SK-N-SH (cell line): Measurements from ENCODE around the gene SEMA4D. TPM values are rescaled to one million over a fixed set of nuclear protein-coding genes. Genes with fewer than 3 reads are reported as not detected.

Experiments used
- CTCF ChIA-PET: fragments of 300-600, 350-600 bp; formaldehyde crosslinking; extraction: SDS; loops from one replicate; lab custom pipeline; 2021; lab: Yijun Ruan, JAX
- POLR2A ChIA-PET: fragments of 350-600 bp; sonication (Branson Sonifier 250); formaldehyde crosslinking; extraction: SDS; loops from one replicate; lab custom pipeline; 2020; ENCODE audit warnings: antibody characterized with exemption, inconsistent platforms; lab: Yijun Ruan, JAX
- DNase-seq: peaks from one replicate; pipeline ENCODE4 v3.0.0; 2012
- H2AFZ ChIP-seq: fragments of 200-600 bp; sonication (generic); 2 replicates; pipeline ENCODE4 v1.8.1; 2016; ENCODE audit warnings: antibody characterized with exemption, mild to moderate bottlenecking, low read depth
- H3F3A ChIP-seq: fragments of 200-600 bp; sonication (generic); replicated peaks from 2 replicates; pipeline ENCODE3; 2016; ENCODE audit warnings: antibody characterized with exemption, mild to moderate bottlenecking; ENCODE audit not compliant: insufficient read depth
- H3K27ac ChIP-seq, 2 experiments: fragments of 200-500 bp in 1 of 2; fragments of 200-600 bp in 1 of 2; sonication (Bioruptor generic) in 1 of 2; sonication (generic), shearing (Covaris generic) in 1 of 2; 2 replicates each; pipeline versions ENCODE4 v1.5.1 to v1.6.1; 2014 to 2016; ENCODE audit warnings: low read depth in 2 of 2, inconsistent platforms in 1 of 2, low read length in 1 of 2, mild to moderate bottlenecking in 1 of 2, mixed read lengths in 1 of 2
- H3K27me3 ChIP-seq: fragments of 200-600 bp; sonication (generic), shearing (Covaris generic); 2 replicates; pipeline ENCODE4 v1.6.1; 2016; ENCODE audit warnings: mixed run types; ENCODE audit not compliant: insufficient read depth
- H3K36me3 ChIP-seq, 2 experiments: fragments of 200-500 bp in 1 of 2; fragments of 200-600 bp in 1 of 2; sonication (Bioruptor generic) in 1 of 2; sonication (generic) in 1 of 2; replicated peaks in 1 of 2; 2 replicates each; pipeline versions ENCODE3 to v1.5.1; 2014 to 2016; ENCODE audit warnings: low read length in 1 of 2, mild to moderate bottlenecking in 1 of 2; ENCODE audit not compliant: insufficient read depth in 2 of 2, control insufficient read depth in 1 of 2
- H3K4me1 ChIP-seq, 2 experiments: fragments of 200-500 bp in 1 of 2; fragments of 200-600 bp in 1 of 2; sonication (Bioruptor generic) in 1 of 2; sonication (generic), shearing (Covaris generic) in 1 of 2; 2 replicates each; pipeline versions ENCODE4 v1.5.1 to v1.6.1; 2014 to 2016; ENCODE audit warnings: low read depth in 1 of 2, low read length in 1 of 2, mixed run types in 1 of 2; ENCODE audit not compliant: insufficient read depth in 2 of 2, control insufficient read depth in 1 of 2
- H3K4me2 ChIP-seq: fragments of 200-600 bp; sonication (generic), shearing (Covaris generic); 2 replicates; pipeline ENCODE4 v1.6.1; 2017; ENCODE audit warnings: mixed run types
- H3K4me3 ChIP-seq, 2 experiments: fragments of 200-500 bp in 1 of 2; fragments of 200-600 bp in 1 of 2; sonication (Bioruptor generic) in 1 of 2; sonication (generic), shearing (Covaris generic) in 1 of 2; 2 replicates each; pipeline versions ENCODE4 v1.5.1 to v1.8.1; 2014 to 2016; ENCODE audit warnings: low read depth in 2 of 2, inconsistent platforms in 1 of 2, low read length in 1 of 2, mild to moderate bottlenecking in 1 of 2, mixed read lengths in 1 of 2, moderate library complexity in 1 of 2
- H3K79me2 ChIP-seq: fragments of 200-600 bp; sonication (generic); 2 replicates; pipeline ENCODE4 v1.8.1; 2017; ENCODE audit warnings: mild to moderate bottlenecking; ENCODE audit not compliant: insufficient read depth
- H3K9ac ChIP-seq: fragments of 200-600 bp; sonication (generic); 2 replicates; pipeline ENCODE4 v1.6.1; 2017; ENCODE audit warnings: mixed run types
- H3K9me2 ChIP-seq: fragments of 200-600 bp; sonication (generic); 2 replicates; pipeline ENCODE4 v1.6.1; 2017; ENCODE audit warnings: mixed run types
- H3K9me3 ChIP-seq: fragments of 200-600 bp; sonication (generic); 2 replicates; pipeline ENCODE4 v1.6.1; 2017; ENCODE audit warnings: mixed run types, mild to moderate bottlenecking, moderate library complexity
- H4K20me1 ChIP-seq: fragments of 200-600 bp; sonication (generic); 2 replicates; pipeline ENCODE4 v1.6.1; 2017; ENCODE audit warnings: mild to moderate bottlenecking, mixed run types; ENCODE audit not compliant: insufficient read depth
- ELF1 ChIP-seq: IDR thresholded peaks from 2 replicates; pipeline ENCODE4 v1.4.0; 2012
- EP300 ChIP-seq, 2 experiments: IDR thresholded peaks; 2 replicates each; pipeline versions ENCODE4 v1.4.0 to v1.6.1; 2012; ENCODE audit warnings: borderline replicate concordance in 1 of 2, low read depth in 1 of 2, low read length in 1 of 2
- GATA2 ChIP-seq: sonication (generic); formaldehyde crosslinking; IDR thresholded peaks from 2 replicates; pipeline ENCODE4 v1.5.0; 2020; ENCODE audit warnings: mild to moderate bottlenecking, missing genetic modification reagents
- MEF2A ChIP-seq: IDR thresholded peaks from 2 replicates; pipeline ENCODE4 v1.4.0; 2012; ENCODE audit warnings: low read depth, borderline replicate concordance
- MXI1 ChIP-seq: IDR thresholded peaks from 2 replicates; pipeline ENCODE4 v1.6.1; 2012; ENCODE audit warnings: mild to moderate bottlenecking, low read depth, low read length, improper control_type of control experiment
- NFIC ChIP-seq: IDR thresholded peaks from 2 replicates; pipeline ENCODE4 v1.4.0; 2012; ENCODE audit warnings: borderline replicate concordance
- NRF1 ChIP-seq: IDR thresholded peaks from 2 replicates; pipeline ENCODE4 v1.6.1; 2012; ENCODE audit warnings: low read depth, mild to moderate bottlenecking, low read length
- PBX3 ChIP-seq: IDR thresholded peaks from 2 replicates; pipeline ENCODE4; 2012
- REST ChIP-seq: IDR thresholded peaks from 2 replicates; pipeline ENCODE4 v1.6.1; 2012; ENCODE audit warnings: mild to moderate bottlenecking, low read depth, low read length, moderate library complexity
- RFX5 ChIP-seq: IDR thresholded peaks from 2 replicates; pipeline ENCODE4 v1.6.1; 2012; ENCODE audit warnings: mild to moderate bottlenecking, improper control_type of control experiment, low read length
- RXRA ChIP-seq: IDR thresholded peaks from 2 replicates; pipeline ENCODE4 v1.4.0; 2012; ENCODE audit warnings: low read depth, mild to moderate bottlenecking, borderline replicate concordance
- SMC3 ChIP-seq: IDR thresholded peaks from 2 replicates; pipeline ENCODE4 v1.6.1; 2012; ENCODE audit warnings: low read depth, low read length, improper control_type of control experiment
- TCF12 ChIP-seq: IDR thresholded peaks from 2 replicates; pipeline ENCODE4 v1.4.0; 2012
- TEAD4 ChIP-seq: IDR thresholded peaks from 2 replicates; pipeline ENCODE4 v1.4.0; 2012; ENCODE audit warnings: mild to moderate bottlenecking, borderline replicate concordance; ENCODE audit not compliant: insufficient read depth
- USF1 ChIP-seq: IDR thresholded peaks from 2 replicates; pipeline ENCODE4 v1.4.0; 2012; ENCODE audit warnings: low read depth, borderline replicate concordance
- WGBS: methylation state at CpG from one replicate; pipeline ENCODE4 v1.1.6; 2017; ENCODE audit warnings: low lambda C conversion rate; 5-methylcytosine and 5-hydroxymethylcytosine counted together
- polyA plus RNA-seq, 3 experiments: library from polyadenylated mRNA; depleted of rRNA; stranded (reverse); fragments of >200 nt; gene quantifications; 2 replicates each; pipeline ENCODE4 v1.2.3, GENCODE V29; 2012
- TF ChIP-seq, protein P1 (sequence below): fragments of 200-600 bp; sonication (generic); IDR thresholded peaks from 2 replicates; pipeline ENCODE4 v1.6.1; 2017; ENCODE audit warnings: antibody characterized with exemption, mild to moderate bottlenecking, moderate library complexity
- TF ChIP-seq, protein P2 (sequence below): IDR thresholded peaks from 2 replicates; pipeline ENCODE4 v1.4.0; 2012; ENCODE audit warnings: low read depth

The SEMA4D gene
- polyA plus RNA-seq, 1 of the 3 experiments (the other 2 are of a cell fraction), result 4.8 TPM

- TF ChIP-seq MEF2A (no peak), TEAD4 (no peak), ELF1 (no peak)
Observed at GRCh38 chr9:89409466-89409865, 88.4 kb downstream of the SEMA4D start (continued).

- Histone ChIP-seq H3K4me1 (peaks cover 0 to 54% of the 10 kb centered on the region in 2 experiments; a peak in 2 of 4 replicates), H3K27me3 (no peaks in the 10 kb centered on the region), H3K36me3 (no peaks in the 10 kb centered on the region), H3K9me3 (no peaks in the 10 kb centered on the region), H3K9ac (no peak overlapping the region), H3K27ac (peak overlapping the region in 1 of 2 experiments; percentile 28; a peak in 1 of 4 replicates), H2AFZ (no peak overlapping the region), H3K79me2 (no peaks in the 10 kb centered on the region), H3F3A (no peaks in the 10 kb centered on the region), H3K4me2 (no peak overlapping the region), H4K20me1 (no peaks in the 10 kb centered on the region), H3K9me2 (no peaks in the 10 kb centered on the region)
- DNase-seq, result no peak
- WGBS, result 92% methylated on average over 11 of the region's 12 CpGs
- ChIA-PET CTCF (no interaction called here), POLR2A (no interaction called here)
- TF ChIP-seq, protein P1, sequence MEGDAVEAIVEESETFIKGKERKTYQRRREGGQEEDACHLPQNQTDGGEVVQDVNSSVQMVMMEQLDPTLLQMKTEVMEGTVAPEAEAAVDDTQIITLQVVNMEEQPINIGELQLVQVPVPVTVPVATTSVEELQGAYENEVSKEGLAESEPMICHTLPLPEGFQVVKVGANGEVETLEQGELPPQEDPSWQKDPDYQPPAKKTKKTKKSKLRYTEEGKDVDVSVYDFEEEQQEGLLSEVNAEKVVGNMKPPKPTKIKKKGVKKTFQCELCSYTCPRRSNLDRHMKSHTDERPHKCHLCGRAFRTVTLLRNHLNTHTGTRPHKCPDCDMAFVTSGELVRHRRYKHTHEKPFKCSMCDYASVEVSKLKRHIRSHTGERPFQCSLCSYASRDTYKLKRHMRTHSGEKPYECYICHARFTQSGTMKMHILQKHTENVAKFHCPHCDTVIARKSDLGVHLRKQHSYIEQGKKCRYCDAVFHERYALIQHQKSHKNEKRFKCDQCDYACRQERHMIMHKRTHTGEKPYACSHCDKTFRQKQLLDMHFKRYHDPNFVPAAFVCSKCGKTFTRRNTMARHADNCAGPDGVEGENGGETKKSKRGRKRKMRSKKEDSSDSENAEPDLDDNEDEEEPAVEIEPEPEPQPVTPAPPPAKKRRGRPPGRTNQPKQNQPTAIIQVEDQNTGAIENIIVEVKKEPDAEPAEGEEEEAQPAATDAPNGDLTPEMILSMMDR, result no peak
- TF ChIP-seq PBX3 (no peak), RXRA (no peak), SMC3 (no peak), MXI1 (no peak), NFIC (no peak), REST (no peak), EP300 (IDR thresholded peaks at IDR 0.05; ENCODE audit: borderline replicate concordance in 1 of 2, low read depth in 1 of 2, low read length in 1 of 2) (no peak), USF1 (no peak), NRF1 (no peak), TCF12 (no peak), RFX5 (no peak), GATA2 (CRISPR knock-in tag) (no peak), MEF2A (no peak)
- TF ChIP-seq, protein P2, sequence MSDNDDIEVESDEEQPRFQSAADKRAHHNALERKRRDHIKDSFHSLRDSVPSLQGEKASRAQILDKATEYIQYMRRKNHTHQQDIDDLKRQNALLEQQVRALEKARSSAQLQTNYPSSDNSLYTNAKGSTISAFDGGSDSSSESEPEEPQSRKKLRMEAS, result no peak
- TF ChIP-seq, all 33 proteins: peak for 0
- H3K4me3 ChIP-seq, result no peak overlapping the region
Observed at GRCh38 chr9:89408628-89409101, 89.2 kb downstream of the SEMA4D start.
